GM18519 (cell line): ENCODE data around the gene PXDN.
"Not testable (repeated sequence)": the region's sequence is repeated elsewhere in the genome, so short reads cannot be mapped to it uniquely, and the experiment has no call there.

Source experiments
- ATAC-seq: cut with Tn5 transposase; IDR thresholded peaks from one replicate; pipeline ENCODE4 v1.9.1; 2021; ENCODE audit warnings: mild to moderate bottlenecking, moderate library complexity; ENCODE audit not compliant: unreplicated experiment, low FRiP score

Gene PXDN

GRCh38 chr2:1639086-1639858 is 105.0 kb downstream of the PXDN start:
- ATAC-seq, result no peak

- no peak for ATAC-seq
These were observed 105.9 kb downstream of the PXDN start for GRCh38 chr2:1638281-1638860.

DNA sequence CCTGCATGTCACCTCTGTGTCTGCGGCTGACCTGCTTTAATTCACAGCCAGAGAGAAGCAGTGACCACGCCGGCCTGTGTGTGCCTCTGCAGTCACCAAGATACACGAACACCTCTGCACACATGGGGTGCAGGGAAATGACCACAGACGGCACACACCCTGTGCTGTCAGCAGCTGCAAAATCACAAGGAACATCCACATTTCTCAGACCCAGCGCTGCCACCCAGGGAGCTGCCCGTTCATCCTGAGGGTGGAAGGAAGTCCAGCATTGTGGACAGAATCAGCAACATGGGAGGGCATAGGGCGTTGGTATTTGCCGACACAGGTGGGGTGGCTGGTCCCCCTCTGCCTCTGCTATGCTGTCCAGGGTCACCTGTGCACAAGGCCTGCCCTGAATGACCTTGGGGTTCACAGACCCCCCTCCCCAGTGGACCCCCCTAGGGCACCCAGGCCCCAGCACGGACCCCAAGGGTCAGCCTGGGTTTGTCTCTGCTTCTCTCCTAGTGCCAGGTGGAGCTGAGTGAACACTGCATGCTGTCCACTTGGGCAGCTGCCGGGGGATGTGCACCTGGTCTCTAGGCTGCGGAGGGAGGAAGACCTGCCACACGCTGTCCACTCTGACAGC is 107.4 kb downstream of the PXDN start:
- ATAC-seq, result no peak

DNA sequence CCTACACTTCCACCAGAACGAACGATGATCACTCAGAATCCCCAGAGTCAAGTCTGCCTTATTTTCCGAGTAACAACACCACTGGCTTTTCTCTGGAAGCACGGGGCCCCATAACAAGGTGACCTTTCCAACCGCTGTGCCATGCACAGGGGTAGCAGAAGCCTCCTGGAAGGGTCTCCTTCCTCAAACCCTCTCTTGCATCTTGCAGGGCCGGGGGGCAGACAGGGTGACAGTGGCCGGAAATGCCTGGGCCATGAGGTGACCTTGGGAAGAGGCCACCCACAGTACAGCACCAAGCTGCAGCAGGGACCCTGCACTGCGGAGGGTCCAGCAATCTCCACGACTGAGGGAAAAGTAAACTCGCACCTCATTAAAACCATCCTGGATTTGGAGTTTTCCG is 108.5 kb downstream of the PXDN start:
- ATAC-seq, result no peak

DNA sequence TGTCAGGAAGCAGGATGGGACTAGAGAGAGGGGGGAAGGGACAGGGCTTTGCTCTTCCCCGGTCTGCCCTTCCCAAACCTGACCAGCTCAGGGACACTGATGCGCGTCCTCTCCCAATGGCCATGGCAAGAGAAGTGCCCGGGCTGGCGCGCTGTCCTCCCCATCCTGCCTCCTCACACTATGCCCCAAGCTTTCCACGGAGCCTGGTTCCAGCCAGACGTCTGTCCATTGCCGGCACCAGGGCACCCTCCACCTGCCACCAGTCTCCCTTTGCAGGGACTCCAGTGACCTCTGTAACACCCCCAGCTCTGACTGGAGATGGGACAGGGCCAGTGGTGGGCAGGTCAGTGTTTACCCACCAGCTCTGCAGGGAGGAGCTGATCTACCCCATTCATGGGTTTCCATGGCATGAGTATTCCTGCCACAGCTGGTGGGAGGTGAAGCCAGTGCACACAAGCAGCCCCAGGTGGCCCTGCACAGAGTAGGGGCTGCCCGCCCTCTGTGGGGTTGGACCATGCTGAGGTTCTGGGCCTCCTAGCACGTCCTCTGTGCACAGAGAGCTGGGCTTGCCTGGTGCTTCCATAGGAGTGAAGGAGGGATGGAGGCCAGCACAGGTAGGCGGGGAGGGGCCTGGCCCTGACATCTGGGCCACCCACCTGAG is 109.5 kb downstream of the PXDN start:
- ATAC-seq, result no peak

DNA sequence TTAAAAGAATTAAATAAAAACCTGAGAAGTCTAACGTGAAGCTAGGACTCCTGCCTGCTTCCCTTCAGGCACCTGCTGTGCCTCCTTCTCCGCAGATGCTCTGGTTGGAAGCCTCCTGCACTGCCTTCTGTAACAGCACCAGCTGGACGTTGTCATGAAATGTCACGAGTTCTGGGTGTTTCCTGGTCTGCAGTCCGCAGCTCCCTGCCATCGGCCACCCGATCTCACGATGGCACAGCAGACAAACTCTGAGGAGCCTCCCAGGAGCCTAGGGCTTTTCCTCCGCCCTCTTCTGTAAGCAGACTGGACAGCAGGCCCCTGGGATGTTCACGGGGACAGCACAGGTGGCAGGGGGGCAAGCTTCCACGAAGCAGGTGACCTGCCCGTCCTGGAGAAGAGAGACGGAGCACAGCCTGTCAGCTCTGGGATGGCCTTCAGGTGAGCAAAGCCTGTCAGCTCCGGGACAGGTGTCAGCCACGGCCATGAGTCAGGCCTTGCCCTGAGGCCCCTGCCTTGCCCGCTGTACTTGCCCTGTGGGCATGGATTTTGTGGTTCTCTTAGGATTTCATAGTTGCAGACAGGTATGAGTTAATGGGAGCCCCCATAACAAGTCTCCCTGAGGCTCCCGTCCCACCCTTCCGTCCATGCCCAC is 110.3 kb downstream of the PXDN start:
- ATAC-seq, result no peak

- ATAC-seq, result no peak
These were observed 111.1 kb downstream of the PXDN start for GRCh38 chr2:1633092-1633671.

GRCh38 chr2:1632510-1632909 is 111.8 kb downstream of the PXDN start:
- no peak for ATAC-seq

GRCh38 chr2:1632002-1632348 is 112.3 kb downstream of the PXDN start:
- no peak for ATAC-seq

- no peak for ATAC-seq
These were observed 112.9 kb downstream of the PXDN start for GRCh38 chr2:1631292-1632001.

DNA sequence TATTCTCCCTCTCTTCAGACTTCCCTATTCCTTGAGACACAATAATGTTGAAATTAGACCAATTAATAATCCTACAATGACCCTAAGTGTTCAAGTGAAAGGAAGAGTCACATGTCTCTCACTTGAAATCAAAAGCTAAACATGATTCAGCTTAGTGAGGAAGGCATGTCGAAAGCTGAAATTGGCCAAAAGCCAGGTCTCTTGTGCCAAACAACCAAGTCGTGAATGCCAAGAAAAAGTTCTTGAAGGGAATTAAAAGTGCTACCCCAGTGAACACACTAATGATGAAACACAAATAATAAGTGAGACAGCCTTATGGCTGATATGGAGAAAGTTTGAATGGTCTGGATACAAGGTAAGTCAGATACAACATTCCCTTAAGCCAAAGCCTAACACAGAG is 115.4 kb downstream of the PXDN start:
- no peak for ATAC-seq

DNA sequence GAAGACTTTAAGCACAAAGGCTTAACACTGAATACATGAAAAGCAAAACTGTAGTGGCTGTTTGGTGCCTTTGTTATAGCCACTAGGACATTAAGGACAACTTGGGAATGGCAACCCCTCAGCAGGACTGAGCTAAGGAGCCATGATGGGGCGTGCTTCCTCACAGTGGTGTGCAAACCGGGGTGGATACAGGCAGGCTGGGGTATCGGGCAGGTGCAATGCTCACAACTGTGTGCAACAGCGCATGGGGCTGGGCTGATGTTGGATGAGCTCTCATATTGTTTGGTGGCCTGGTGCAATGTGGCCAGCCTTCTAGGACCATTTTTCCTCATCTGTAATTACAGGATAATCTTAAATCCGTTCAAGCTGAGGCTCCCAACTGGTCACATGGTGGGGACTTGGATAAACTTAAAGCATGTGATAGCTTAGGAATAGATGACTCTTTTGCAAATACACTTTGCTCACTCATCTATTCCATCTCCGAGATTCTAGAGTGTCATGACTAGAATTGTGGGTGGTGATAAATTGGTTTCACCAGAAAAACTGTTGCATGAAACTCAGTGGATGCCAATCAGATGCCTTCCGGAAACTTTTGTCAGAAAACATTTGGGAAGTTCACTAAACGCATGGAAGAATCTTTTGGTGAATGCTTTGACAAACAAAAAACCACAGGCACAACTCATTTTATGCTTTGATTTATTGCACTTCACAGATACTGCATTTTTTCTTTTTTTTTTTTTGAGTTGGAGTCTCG is 116.5 kb downstream of the PXDN start:
- ATAC-seq, result no peak

GRCh38 chr2:1626271-1626681 is 118.0 kb downstream of the PXDN start:
- ATAC-seq, result no peak

GRCh38 chr2:1625281-1626001 is 118.9 kb downstream of the PXDN start:
- no peak for ATAC-seq

GRCh38 chr2:1623906-1624445 is 120.3 kb downstream of the PXDN start:
- ATAC-seq, result no peak

- no peak for ATAC-seq
These were observed 121.7 kb downstream of the PXDN start for GRCh38 chr2:1622521-1623200.

DNA sequence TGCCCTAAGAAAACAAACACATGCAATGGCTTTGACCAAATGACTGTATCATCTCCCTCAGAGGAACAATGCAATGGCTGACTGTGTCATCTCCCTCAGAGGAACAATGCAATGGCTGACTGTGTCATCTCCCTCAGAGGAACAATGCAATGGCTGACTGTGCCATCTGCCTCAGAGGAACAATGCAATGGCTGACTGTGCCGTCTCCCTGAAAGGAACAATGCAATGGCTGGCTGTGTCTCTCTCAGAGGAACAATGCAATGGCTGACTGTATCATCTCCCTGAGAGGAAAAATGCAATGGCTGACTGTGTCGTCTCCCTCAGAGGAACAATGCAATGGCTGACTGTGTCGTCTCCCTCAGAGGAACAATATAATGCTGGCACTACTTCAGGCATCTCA is 122.3 kb downstream of the PXDN start:
- not testable (repeated sequence) for ATAC-seq

GRCh38 chr2:1621501-1621900 is 122.8 kb downstream of the PXDN start:
- no peak for ATAC-seq
